KMS-11 (cell line): ENCODE measurements around the gene LRCOL1.

Experiments
- H2AFZ ChIP-seq: fragments of 200-600 bp; sonication (generic); 2 replicates; pipeline ENCODE4 v1.6.1; 2016; ENCODE audit warnings: antibody characterized with exemption, mixed run types, low read depth
- H3K27ac ChIP-seq: fragments of 200-600 bp; sonication (generic); 2 replicates; pipeline ENCODE4 v1.6.1; 2016; ENCODE audit warnings: mild to moderate bottlenecking, mixed run types
- H3K27me3 ChIP-seq: fragments of 200-600 bp; sonication (generic); 2 replicates; pipeline ENCODE4 v1.6.1; 2017; ENCODE audit warnings: mild to moderate bottlenecking, low read depth, mixed run types, moderate library complexity; ENCODE audit not compliant: insufficient read depth
- H3K36me3 ChIP-seq: fragments of 200-600 bp; sonication (generic); 2 replicates; pipeline ENCODE4 v1.6.1; 2017; ENCODE audit warnings: mild to moderate bottlenecking, mixed run types; ENCODE audit not compliant: insufficient read depth
- H3K4me1 ChIP-seq: fragments of 200-600 bp; sonication (generic); 2 replicates; pipeline ENCODE4 v1.6.1; 2016; ENCODE audit warnings: mild to moderate bottlenecking, low read depth, mixed run types; ENCODE audit not compliant: poor library complexity, severe bottlenecking
- H3K4me2 ChIP-seq: fragments of 200-600 bp; sonication (generic); 2 replicates; pipeline ENCODE4 v1.7.0; 2016; ENCODE audit warnings: mild to moderate bottlenecking, mixed run types
- H3K4me3 ChIP-seq: fragments of 200-600 bp; sonication (generic); IDR thresholded peaks from 2 replicates; pipeline ENCODE4 v1.6.1; 2017; ENCODE audit warnings: low read depth, low read length, mixed read lengths; ENCODE audit not compliant: insufficient read depth
- H3K79me2 ChIP-seq: fragments of 200-600 bp; sonication (generic); 2 replicates; pipeline ENCODE4 v1.6.1; 2016; ENCODE audit warnings: low read depth, mixed run types; ENCODE audit not compliant: insufficient read depth
- H3K9ac ChIP-seq: fragments of 200-600 bp; sonication (generic); 2 replicates; pipeline ENCODE4 v1.6.1; 2016; ENCODE audit warnings: mild to moderate bottlenecking, mixed run types
- H4K20me1 ChIP-seq: fragments of 200-600 bp; sonication (generic); 2 replicates; pipeline ENCODE4 v1.6.1; 2016; ENCODE audit warnings: mild to moderate bottlenecking, mixed run types; ENCODE audit not compliant: insufficient read depth
- TF ChIP-seq, protein P1 (sequence below): fragments of 200-600 bp; sonication (generic); conservative IDR thresholded peaks from 2 replicates; pipeline ENCODE4 v1.6.1; 2017; ENCODE audit warnings: low read depth, mild to moderate bottlenecking, antibody characterized with exemption, low read length, moderate library complexity, mixed read lengths

Gene LRCOL1

DNA sequence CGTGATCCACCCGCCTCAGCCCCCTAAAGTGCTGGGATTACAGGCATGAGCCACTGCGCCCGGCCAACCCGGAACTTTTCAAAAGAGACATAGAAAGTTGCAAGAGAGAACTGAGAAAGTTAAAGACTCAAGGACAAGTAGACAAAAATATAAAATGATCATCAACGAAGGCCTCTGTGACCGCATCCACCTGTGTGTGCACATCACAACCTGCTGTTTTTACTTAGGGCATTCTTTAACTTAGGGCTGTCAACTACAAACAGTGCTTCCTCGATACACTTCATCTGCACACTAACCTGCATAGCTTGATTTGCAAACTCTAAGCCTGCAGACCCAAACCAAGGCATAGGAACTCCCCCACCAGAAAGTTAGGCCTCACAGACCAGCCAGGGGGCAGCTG lies 23.0 kb upstream of the LRCOL1 start:
- no peaks in the 10 kb centered on the region for H3K27me3 ChIP-seq
- no peak overlapping the region for H3K9ac ChIP-seq
- TF ChIP-seq, protein P1, sequence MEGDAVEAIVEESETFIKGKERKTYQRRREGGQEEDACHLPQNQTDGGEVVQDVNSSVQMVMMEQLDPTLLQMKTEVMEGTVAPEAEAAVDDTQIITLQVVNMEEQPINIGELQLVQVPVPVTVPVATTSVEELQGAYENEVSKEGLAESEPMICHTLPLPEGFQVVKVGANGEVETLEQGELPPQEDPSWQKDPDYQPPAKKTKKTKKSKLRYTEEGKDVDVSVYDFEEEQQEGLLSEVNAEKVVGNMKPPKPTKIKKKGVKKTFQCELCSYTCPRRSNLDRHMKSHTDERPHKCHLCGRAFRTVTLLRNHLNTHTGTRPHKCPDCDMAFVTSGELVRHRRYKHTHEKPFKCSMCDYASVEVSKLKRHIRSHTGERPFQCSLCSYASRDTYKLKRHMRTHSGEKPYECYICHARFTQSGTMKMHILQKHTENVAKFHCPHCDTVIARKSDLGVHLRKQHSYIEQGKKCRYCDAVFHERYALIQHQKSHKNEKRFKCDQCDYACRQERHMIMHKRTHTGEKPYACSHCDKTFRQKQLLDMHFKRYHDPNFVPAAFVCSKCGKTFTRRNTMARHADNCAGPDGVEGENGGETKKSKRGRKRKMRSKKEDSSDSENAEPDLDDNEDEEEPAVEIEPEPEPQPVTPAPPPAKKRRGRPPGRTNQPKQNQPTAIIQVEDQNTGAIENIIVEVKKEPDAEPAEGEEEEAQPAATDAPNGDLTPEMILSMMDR, result no peak
- H3K36me3 ChIP-seq, result no peaks in the 10 kb centered on the region; the same call in 1 of the 2 replicates
- H2AFZ ChIP-seq, result no peak overlapping the region
- H4K20me1 ChIP-seq, result no peaks in the 10 kb centered on the region
- no peak overlapping the region for H3K4me2 ChIP-seq
- no peak overlapping the region for H3K4me3 ChIP-seq
- no peaks in the 10 kb centered on the region for H3K4me1 ChIP-seq
- H3K79me2 ChIP-seq, result no peaks in the 10 kb centered on the region
- H3K27ac ChIP-seq, result no peak overlapping the region

DNA sequence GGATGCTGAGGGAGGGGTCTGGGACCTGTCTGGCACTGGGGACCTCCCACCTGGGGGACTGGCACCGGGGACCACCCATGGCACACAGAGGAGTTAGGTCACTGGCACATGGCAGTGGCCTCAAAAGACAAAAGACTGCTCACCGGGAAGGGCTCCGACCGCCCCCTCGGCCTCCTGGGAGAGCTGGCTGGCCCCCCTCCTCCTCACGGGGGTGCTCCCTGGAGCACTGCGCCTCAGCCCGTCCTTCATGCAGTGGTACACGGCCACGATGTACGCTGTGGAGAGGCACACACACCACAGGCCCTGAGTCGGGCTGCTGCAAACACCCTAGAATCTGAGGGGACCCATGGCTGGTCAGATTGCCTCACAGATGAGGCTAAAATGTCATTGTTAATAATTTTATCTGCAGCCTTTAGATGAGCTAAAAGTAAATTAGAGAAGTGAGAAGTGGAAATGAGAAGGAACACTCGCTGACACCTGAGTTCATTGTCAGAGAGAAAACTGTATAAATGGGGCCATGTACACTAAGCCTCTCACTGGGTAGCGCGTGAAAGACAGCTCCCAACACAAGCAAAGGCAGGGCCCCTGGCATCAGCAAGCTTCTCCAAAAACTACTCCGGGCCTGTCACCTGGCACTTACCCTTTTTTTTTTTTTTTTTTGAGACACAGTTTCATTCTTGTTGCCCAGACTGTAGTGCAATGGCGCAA lies 22.3 kb upstream of the LRCOL1 start:
- TF ChIP-seq, protein P1, result no peak
- no peak overlapping the region for H3K4me3 ChIP-seq
- no peaks in the 10 kb centered on the region for H4K20me1 ChIP-seq
- H2AFZ ChIP-seq, result no peak overlapping the region
- H3K4me1 ChIP-seq, result no peaks in the 10 kb centered on the region
- H3K27me3 ChIP-seq, result no peaks in the 10 kb centered on the region
- H3K9ac ChIP-seq, result no peak overlapping the region
- no peaks in the 10 kb centered on the region; the same call in 1 of the 2 replicates for H3K36me3 ChIP-seq
- H3K4me2 ChIP-seq, result no peak overlapping the region
- H3K79me2 ChIP-seq, result no peaks in the 10 kb centered on the region
- no peak overlapping the region for H3K27ac ChIP-seq

DNA sequence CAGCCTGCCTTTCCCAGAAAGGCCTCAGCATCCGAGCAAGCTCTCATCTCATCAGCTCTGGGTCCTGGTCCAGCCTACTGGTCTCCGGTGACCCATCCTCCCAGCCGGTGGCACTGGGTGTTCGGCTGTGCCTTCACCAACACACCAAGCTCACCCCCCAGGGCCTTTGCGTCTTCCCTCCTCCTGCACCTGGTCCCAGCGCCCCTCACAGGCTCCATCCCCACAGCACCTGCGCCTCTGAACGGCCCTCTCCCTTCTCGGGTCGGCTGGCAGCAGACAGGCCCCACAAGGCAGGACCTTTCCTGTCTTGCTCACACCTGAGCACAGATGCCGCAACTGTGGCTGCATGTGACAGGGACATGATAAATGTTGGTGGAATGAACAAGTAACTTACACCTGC lies 21.3 kb upstream of the LRCOL1 start:
- H3K27me3 ChIP-seq, result no peaks in the 10 kb centered on the region
- H3K4me2 ChIP-seq, result no peak overlapping the region
- no peaks in the 10 kb centered on the region for H3K79me2 ChIP-seq
- H4K20me1 ChIP-seq, result no peaks in the 10 kb centered on the region
- TF ChIP-seq, protein P1, result no peak
- no peaks in the 10 kb centered on the region; the same call in 1 of the 2 replicates for H3K36me3 ChIP-seq
- H2AFZ ChIP-seq, result no peak overlapping the region
- H3K27ac ChIP-seq, result no peak overlapping the region
- no peaks in the 10 kb centered on the region for H3K4me1 ChIP-seq
- no peak overlapping the region for H3K4me3 ChIP-seq
- no peak overlapping the region for H3K9ac ChIP-seq

DNA sequence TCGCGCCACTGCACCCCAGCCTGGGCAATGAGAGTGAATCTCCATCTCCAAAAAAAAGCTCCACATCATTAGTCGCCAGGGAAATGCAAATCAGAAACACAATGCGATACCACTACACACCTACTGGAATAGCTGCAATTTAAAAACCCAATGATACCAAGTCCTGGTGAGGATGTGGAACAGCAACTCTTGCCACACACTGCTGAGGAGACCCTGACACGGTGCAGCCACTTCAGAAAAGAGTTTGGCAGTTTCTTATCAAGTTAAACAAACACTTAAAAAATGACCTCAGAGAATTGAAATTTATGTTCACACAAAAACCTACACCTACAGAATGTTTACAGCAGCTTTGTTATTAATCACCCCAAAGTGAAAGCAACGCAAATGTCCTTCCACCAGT lies 20.3 kb upstream of the LRCOL1 start:
- no peak overlapping the region for H3K4me3 ChIP-seq
- H3K27ac ChIP-seq, result no peak overlapping the region
- TF ChIP-seq, protein P1, result no peak
- H3K4me2 ChIP-seq, result no peak overlapping the region
- H2AFZ ChIP-seq, result no peak overlapping the region
- no peaks in the 10 kb centered on the region for H4K20me1 ChIP-seq
- no peaks in the 10 kb centered on the region for H3K36me3 ChIP-seq
- no peaks in the 10 kb centered on the region for H3K27me3 ChIP-seq
- no peaks in the 10 kb centered on the region for H3K4me1 ChIP-seq
- H3K79me2 ChIP-seq, result no peaks in the 10 kb centered on the region
- no peak overlapping the region for H3K9ac ChIP-seq
